Naive thymus-derived CD4-positive, alpha-beta T cell (primary cell): ENCODE measurements around the gene TECTA. TPM values are rescaled to one million over a fixed set of nuclear protein-coding genes. Genes with fewer than 3 reads are reported as not detected.
"Not testable (repeated sequence)": the region's sequence is repeated elsewhere in the genome, so short reads cannot be mapped to it uniquely, and the experiment has no call there.

Experiments used
- ATAC-seq: fragments of 150-1000 bp; cut with Tn5 transposase; 2 replicates; pipeline ENCODE4 v1.10.0; 2021; ENCODE audit warnings: mild to moderate bottlenecking, moderate library complexity
- CTCF ChIA-PET: fragments of 350-600 bp; sonication (Branson Sonifier 250); formaldehyde crosslinking; loops from one replicate; lab custom pipeline; 2021; ENCODE audit warnings: antibody characterized with exemption; lab: Charles Lee
- POLR2A ChIA-PET: fragments of 350-600 bp; sonication (Branson Sonifier 250); formaldehyde crosslinking; loops from one replicate; lab custom pipeline; 2021; ENCODE audit warnings: antibody characterized with exemption, inconsistent platforms; lab: Charles Lee
- DNase-seq, 9 donors: peaks; one replicate each; pipeline versions ENCODE4 v3.0.0 to v3.0.0-alpha.2; 2020 to 2022; ENCODE audit warnings: mixed read lengths in 1 of 9
- H3K27ac ChIP-seq: one replicate; pipeline ENCODE4 v1.7.0; 2013; ENCODE audit warnings: mild to moderate bottlenecking, low read depth, low read length, moderate library complexity
- H3K27me3 ChIP-seq, 2 donors: one replicate each; pipeline ENCODE4 v1.7.0; 2013; ENCODE audit warnings: low read length in 2 of 2, mild to moderate bottlenecking in 2 of 2, moderate library complexity in 2 of 2; ENCODE audit not compliant: control insufficient read depth in 2 of 2, insufficient read depth in 2 of 2
- H3K36me3 ChIP-seq, 3 experiments: 1 replicate in 2 of 3; 2 replicates in 1 of 3; pipeline ENCODE4 v1.7.0; 2013; ENCODE audit warnings: low read length in 3 of 3, mild to moderate bottlenecking in 3 of 3, moderate library complexity in 1 of 3; ENCODE audit not compliant: insufficient read depth in 3 of 3, control insufficient read depth in 2 of 3
- H3K4me1 ChIP-seq, 2 donors: one replicate each; pipeline ENCODE4 v1.7.0; 2013; ENCODE audit warnings: low read length in 2 of 2, mild to moderate bottlenecking in 2 of 2, moderate library complexity in 1 of 2; ENCODE audit not compliant: control insufficient read depth in 2 of 2, insufficient read depth in 2 of 2
- H3K4me3 ChIP-seq: 2 replicates; pipeline ENCODE4 v1.7.0; 2013; ENCODE audit warnings: mild to moderate bottlenecking, low read length
- H3K9me3 ChIP-seq, 3 experiments: 1 replicate in 2 of 3; 2 replicates in 1 of 3; pipeline ENCODE4 v1.7.0; 2013; ENCODE audit warnings: low read length in 3 of 3; ENCODE audit not compliant: control insufficient read depth in 2 of 3
- H3K27ac Mint-ChIP-seq, 9 donors: one replicate each; pipeline ENCODE4 v1.8.0; 2020 to 2022; ENCODE audit warnings: mixed read lengths in 9 of 9, mild to moderate bottlenecking in 8 of 9, moderate library complexity in 5 of 9, inconsistent platforms in 2 of 9
- H3K27me3 Mint-ChIP-seq, 5 donors: one replicate each; pipeline ENCODE4 v1.8.0; 2021 to 2022; ENCODE audit warnings: mixed read lengths in 5 of 5, mild to moderate bottlenecking in 1 of 5
- H3K36me3 Mint-ChIP-seq, 5 donors: one replicate each; pipeline ENCODE4 v1.8.0; 2020 to 2022; ENCODE audit warnings: mixed read lengths in 5 of 5, mild to moderate bottlenecking in 3 of 5, inconsistent platforms in 1 of 5
- H3K4me1 Mint-ChIP-seq, 7 donors: one replicate each; pipeline ENCODE4 v1.8.0; 2020 to 2022; ENCODE audit warnings: mixed read lengths in 7 of 7, mild to moderate bottlenecking in 3 of 7, inconsistent platforms in 1 of 7
- H3K4me3 Mint-ChIP-seq, 10 donors: one replicate each; pipeline ENCODE4 v1.8.0; 2020 to 2022; ENCODE audit warnings: mild to moderate bottlenecking in 10 of 10, mixed read lengths in 10 of 10, moderate library complexity in 6 of 10, inconsistent platforms in 2 of 10
- H3K9me3 Mint-ChIP-seq, 11 donors: one replicate each; pipeline ENCODE4 v1.8.0; 2020 to 2022; ENCODE audit warnings: mixed read lengths in 11 of 11, mild to moderate bottlenecking in 4 of 11, inconsistent platforms in 1 of 11, moderate library complexity in 1 of 11
- intact Hi-C, 2 donors: fragments of 100-400 bp; cut with micrococcal nuclease; formaldehyde crosslinking; loops; one replicate each; pipeline ENCODE4 v1.15.1; 2023
- polyA plus RNA-seq, 2 donors: library from polyadenylated mRNA; unstranded; fragments of 300-500 nt; fragmentation: Illumina TruSeq; gene quantifications; one replicate each; pipeline ENCODE4 v1.2.3, GENCODE V29; 2021
- total RNA-seq, 6 experiments: library from RNA in 5 of 6; stranded (reverse) in 5 of 6; gene quantifications; 1 replicate in 5 of 6; 2 replicates in 1 of 6; pipeline ENCODE4 v1.2.3 and lab custom pipeline; 2021 to 2026

The TECTA gene
- total and polyA plus RNA-seq, 7 experiments from 2014 or later, result 0.29 to 0.75 (median 0.47) TPM

DNA sequence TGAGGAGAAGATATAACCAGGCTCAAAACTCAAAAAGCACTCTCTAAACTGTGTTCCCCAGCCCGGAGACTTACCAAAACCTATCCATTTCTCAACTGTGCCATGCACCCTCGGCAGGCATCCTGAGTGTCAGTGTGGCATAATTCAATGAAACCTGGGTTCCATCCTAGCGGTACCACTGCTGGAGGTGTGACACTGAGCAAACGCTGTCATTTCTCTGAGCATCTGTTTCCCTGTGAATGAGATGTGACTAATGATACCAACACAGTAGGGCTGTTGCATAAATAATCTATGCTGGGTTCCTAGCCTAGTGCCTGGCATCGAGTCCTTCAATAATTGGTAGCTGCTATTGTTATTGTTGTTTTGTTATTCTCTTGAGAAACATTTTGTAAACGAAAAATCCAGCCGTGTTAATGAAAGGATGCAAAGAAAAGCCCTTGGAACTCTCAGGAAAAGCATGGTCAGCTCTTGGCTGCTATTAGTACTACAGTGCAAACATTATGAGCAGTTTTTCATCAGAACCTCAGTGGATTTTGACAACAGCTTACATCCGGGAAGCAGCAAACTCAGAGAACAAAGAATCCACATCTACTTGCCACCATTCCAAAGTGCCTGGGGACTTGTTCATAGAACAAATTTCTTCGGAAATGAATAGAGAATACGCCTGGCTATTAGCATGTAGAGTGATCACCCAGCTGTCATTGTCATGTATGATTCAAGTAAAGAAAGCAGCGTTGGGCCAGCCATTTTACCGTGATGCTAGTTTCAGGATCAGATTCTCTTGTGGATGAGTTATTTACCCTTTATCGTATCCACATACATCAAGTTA, 53.7 kb downstream of the TECTA start:
- no peak overlapping the region for H3K27ac ChIP-seq
- peaks cover 0 to 4% (median 0%) of the 10 kb centered on the region in 5 donors for H3K36me3 Mint-ChIP-seq
- H3K27ac Mint-ChIP-seq, result no peak overlapping the region
- no peaks in the 10 kb centered on the region for H3K9me3 Mint-ChIP-seq
- ChIA-PET POLR2A (no interaction called here), CTCF (interaction anchor here (0.6 kb wide), 1 partner anchor 769 kb away, joined by 4 read pairs; no protein-coding TSS in a partner anchor)
- no peak for ATAC-seq
- H3K27me3 Mint-ChIP-seq, result peaks cover 0 to 12% (median 0%) of the 10 kb centered on the region in 5 donors
- H3K36me3 ChIP-seq, result no peaks in the 10 kb centered on the region
- H3K9me3 ChIP-seq, result no peaks in the 10 kb centered on the region
- no peaks in the 10 kb centered on the region for H3K4me1 Mint-ChIP-seq
- intact Hi-C loops, result no loop called here
- no peaks in the 10 kb centered on the region for H3K4me1 ChIP-seq
- H3K27me3 ChIP-seq, result no peaks in the 10 kb centered on the region
- DNase-seq, result no peak
- H3K4me3 ChIP-seq, result no peak overlapping the region
- H3K4me3 Mint-ChIP-seq, result no peak overlapping the region

DNA sequence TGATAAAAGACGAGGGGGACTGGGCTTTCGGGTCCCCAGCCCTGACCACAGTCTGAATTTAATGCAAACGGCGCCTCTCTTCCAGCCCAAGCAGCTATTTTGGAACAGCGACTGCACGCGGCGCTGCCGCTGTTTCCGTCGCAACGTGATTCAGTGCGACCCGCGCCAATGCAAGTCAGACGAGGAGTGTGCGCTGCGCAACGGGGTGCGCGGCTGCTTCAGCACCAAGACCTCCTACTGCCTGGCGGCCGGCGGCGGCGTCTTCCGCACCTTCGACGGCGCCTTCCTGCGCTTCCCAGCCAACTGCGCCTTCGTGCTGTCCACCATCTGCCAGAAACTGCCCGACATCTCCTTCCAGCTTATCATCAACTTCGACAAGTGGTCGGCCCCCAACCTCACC, 56.7 kb downstream of the TECTA start:
- no peaks in the 10 kb centered on the region for H3K4me1 Mint-ChIP-seq
- H3K27me3 Mint-ChIP-seq, result peaks cover 0 to 11% (median 0%) of the 10 kb centered on the region in 5 donors
- H3K9me3 ChIP-seq, result no peaks in the 10 kb centered on the region
- no peaks in the 10 kb centered on the region for H3K36me3 ChIP-seq
- no peaks in the 10 kb centered on the region for H3K27me3 ChIP-seq
- DNase-seq, result no peak
- H3K4me3 Mint-ChIP-seq, result no peak overlapping the region
- CTCF ChIA-PET, result interaction anchor here (0.6 kb wide), 1 partner anchor 473 kb away, joined by 6 read pairs; no protein-coding TSS in a partner anchor
- H3K36me3 Mint-ChIP-seq, result peaks cover 0 to 4% (median 0%) of the 10 kb centered on the region in 5 donors
- POLR2A ChIA-PET, result no interaction called here
- no peak overlapping the region for H3K4me3 ChIP-seq
- no peak overlapping the region for H3K27ac Mint-ChIP-seq
- no peaks in the 10 kb centered on the region for H3K4me1 ChIP-seq
- H3K9me3 Mint-ChIP-seq, result no peaks in the 10 kb centered on the region
- intact Hi-C loops, result no loop called here
- H3K27ac ChIP-seq, result no peak overlapping the region
- ATAC-seq, result no peak

DNA sequence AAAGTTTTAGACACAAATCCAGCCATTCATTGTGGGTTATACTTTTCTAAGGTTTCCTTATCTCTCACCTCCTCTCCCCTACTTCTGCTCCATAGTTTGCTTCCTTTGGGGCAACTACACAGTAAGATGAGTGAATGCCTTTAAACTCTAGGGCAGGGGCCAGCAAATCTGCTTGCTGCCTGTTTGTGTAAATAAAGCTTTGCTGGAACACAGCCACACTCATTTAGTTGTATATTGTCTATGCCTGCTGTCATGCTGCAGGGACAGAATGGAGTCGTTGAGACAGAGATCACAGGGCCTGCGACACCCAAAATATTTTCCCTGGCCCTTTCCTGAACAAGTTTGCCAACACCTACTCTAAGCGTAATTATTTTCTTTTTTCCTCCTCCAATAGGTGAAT, 58.7 kb downstream of the TECTA start:
- H3K27me3 Mint-ChIP-seq, result peaks cover 0 to 8% (median 0%) of the 10 kb centered on the region in 5 donors
- Histone ChIP-seq H3K4me3 (no peak overlapping the region), H3K27me3 (no peaks in the 10 kb centered on the region), H3K36me3 (no peaks in the 10 kb centered on the region), H3K9me3 (no peaks in the 10 kb centered on the region), H3K4me1 (no peaks in the 10 kb centered on the region), H3K27ac (no peak overlapping the region)
- H3K9me3 Mint-ChIP-seq, result no peaks in the 10 kb centered on the region
- intact Hi-C loops, result no loop called here
- ATAC-seq (no peak), DNase-seq (no peak)
- ChIA-PET CTCF (interaction anchor here (0.9 kb wide), 1 partner anchor 13 kb away, joined by 3 read pairs; no protein-coding TSS in a partner anchor), POLR2A (no interaction called here)
- H3K4me3 Mint-ChIP-seq, result no peak overlapping the region
- no peak overlapping the region for H3K27ac Mint-ChIP-seq
- peaks cover 0 to 7% (median 0%) of the 10 kb centered on the region in 7 donors for H3K4me1 Mint-ChIP-seq
- H3K36me3 Mint-ChIP-seq, result peaks cover 0 to 4% (median 0%) of the 10 kb centered on the region in 5 donors

DNA sequence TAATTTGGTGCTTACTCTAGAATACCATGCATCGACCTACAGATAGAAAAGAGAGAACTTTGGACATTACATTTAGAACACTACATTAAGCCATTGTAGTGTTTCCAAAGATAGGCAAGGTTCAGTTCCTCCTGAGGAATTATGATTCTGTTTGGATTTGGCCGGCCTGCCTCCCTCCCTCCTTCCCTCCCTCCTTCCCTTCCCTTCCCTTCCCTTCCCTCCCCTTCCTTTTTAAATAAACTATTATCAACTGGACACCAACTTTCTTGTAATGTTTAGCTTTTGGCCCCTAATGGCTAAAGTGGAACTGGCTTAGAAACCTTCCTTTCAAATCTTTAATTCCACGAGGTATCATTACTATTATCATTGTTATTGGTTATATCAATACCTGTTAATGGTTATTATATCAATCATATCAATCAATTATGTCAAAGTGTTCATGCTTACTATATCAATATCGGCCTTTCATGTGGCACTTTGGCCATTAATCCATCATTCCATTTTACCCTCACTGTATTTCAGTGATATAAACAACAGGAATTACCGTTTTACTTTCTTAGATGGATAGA, 60.4 kb downstream of the TECTA start:
- Mint-ChIP-seq H3K9me3 (no peaks in the 10 kb centered on the region), H3K27me3 (peaks cover 0 to 9% (median 0%) of the 10 kb centered on the region in 5 donors), H3K4me3 (no peak overlapping the region), H3K36me3 (peaks cover 0 to 4% (median 0%) of the 10 kb centered on the region in 5 donors), H3K27ac (no peak overlapping the region), H3K4me1 (peaks cover 0 to 7% (median 0%) of the 10 kb centered on the region in 7 donors)
- DNase-seq (no peak), ATAC-seq (no peak)
- intact Hi-C loops, result no loop called here
- ChIA-PET POLR2A (no interaction called here), CTCF (no interaction called here)
- Histone ChIP-seq H3K4me1 (no peaks in the 10 kb centered on the region), H3K4me3 (no peak overlapping the region), H3K9me3 (no peaks in the 10 kb centered on the region), H3K27ac (no peak overlapping the region), H3K27me3 (no peaks in the 10 kb centered on the region), H3K36me3 (no peaks in the 10 kb centered on the region)

DNA sequence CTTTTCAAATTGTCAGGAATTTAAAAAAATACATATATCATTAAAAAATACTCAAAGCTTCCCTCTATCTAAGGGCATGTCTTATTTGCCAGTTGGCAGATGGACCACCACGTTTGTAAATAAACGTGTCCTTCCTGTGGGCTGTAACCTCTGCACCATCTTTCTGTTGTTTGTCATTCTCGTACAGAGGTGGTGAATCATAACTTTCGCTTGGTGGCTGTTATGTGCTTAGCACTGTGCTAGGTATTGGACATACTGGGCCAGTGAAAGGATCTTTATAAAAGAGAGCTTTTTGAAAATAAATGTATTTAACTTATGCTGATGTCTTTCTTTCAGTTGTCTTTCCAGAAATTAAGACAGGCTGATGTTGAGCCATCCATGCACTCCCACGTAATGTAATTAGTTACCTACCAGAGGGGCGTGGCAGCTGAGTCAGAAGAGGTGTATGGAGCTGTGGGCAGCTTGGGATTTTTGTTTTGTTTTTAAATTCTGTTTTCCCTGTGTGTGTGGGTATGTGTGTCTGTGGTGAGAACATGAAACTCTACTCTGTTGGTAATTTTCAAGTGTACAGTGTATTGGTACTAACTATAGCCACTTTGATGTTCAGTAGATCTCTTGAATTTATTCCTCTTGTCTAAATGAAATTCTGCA, 62.7 kb downstream of the TECTA start:
- intact Hi-C loops, result no loop called here

DNA sequence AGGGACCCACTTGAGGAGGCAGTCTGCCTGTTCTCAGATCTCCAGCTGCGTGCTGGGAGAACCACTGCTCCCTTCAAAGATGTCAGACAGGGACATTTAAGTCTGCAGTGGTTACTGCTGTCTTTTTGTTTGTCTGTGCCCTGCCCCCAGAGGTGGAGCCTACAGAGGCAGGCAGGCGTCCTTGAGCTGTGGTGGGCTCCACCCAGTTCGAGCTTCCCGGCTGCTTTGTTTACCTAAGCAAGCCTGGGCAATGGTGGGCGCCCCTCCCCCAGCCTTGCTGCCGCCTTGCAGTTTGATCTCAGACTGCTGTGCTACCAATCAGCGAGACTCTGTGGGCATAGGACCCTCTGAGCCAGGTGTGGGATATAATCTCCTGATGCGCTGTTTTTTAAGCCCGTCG, 76.6 kb downstream of the TECTA start:
- ATAC-seq, H3K27ac ChIP-seq, DNase-seq, H3K4me3 ChIP-seq, CTCF ChIA-PET, H3K4me1 Mint-ChIP-seq, H3K27ac Mint-ChIP-seq, H3K4me3 Mint-ChIP-seq, H3K27me3 ChIP-seq, intact Hi-C loops, H3K36me3 ChIP-seq, H3K4me1 ChIP-seq, POLR2A ChIA-PET, H3K27me3 Mint-ChIP-seq: not testable (repeated sequence)
- Mint-ChIP-seq H3K36me3 (peaks cover 3 to 27% (median 23%) of the 10 kb centered on the region in 5 donors), H3K9me3 (peaks cover 16 to 53% (median 35%) of the 10 kb centered on the region in 11 donors)
- H3K9me3 ChIP-seq, result peaks cover 0 to 13% (median 0%) of the 10 kb centered on the region in 3 experiments

More for the DNA sequence above, 62.7 kb downstream of the TECTA start:
- H3K4me1 ChIP-seq, result no peaks in the 10 kb centered on the region
- Mint-ChIP-seq H3K36me3 (no peaks in the 10 kb centered on the region), H3K27me3 (peaks cover 0 to 9% (median 0%) of the 10 kb centered on the region in 5 donors), H3K9me3 (no peaks in the 10 kb centered on the region), H3K4me3 (no peak overlapping the region), H3K27ac (no peak overlapping the region), H3K4me1 (peaks cover 0 to 7% (median 0%) of the 10 kb centered on the region in 7 donors)
- no peaks in the 10 kb centered on the region for H3K27me3 ChIP-seq
- H3K36me3 ChIP-seq, result no peaks in the 10 kb centered on the region
- H3K27ac ChIP-seq, result no peak overlapping the region
- ChIA-PET CTCF (no interaction called here), POLR2A (no interaction called here)
- no peak for ATAC-seq
- no peak for DNase-seq
- no peaks in the 10 kb centered on the region for H3K9me3 ChIP-seq
- no peak overlapping the region for H3K4me3 ChIP-seq
